Gastrocnemius medialis (tissue), 4 donors: ENCODE results near the gene NCR3LG1. TPM values are rescaled to one million over a fixed set of nuclear protein-coding genes. Genes with fewer than 3 reads are reported as not detected.

Experiments
- ATAC-seq, 2 donors: fragments of 150-250 bp; one replicate each; pipeline ENCODE4 v1.9.1; 2016
- DNase-seq, 2 donors: peaks; one replicate each; pipeline ENCODE4 v3.0.0-alpha.2; 2019
- H3K27ac ChIP-seq, 4 donors: fragments of 200-600 bp; sonication (generic); 1 replicate in 1 of 4; 2 replicates in 3 of 4; pipeline ENCODE4 v1.5.1; 2016 to 2018; ENCODE audit warnings: mild to moderate bottlenecking in 2 of 4, moderate library complexity in 1 of 4
- H3K27me3 ChIP-seq, 3 donors: fragments of 200-600 bp; sonication (generic) in 2 of 3; 1 replicate in 1 of 3; 2 replicates in 2 of 3; pipeline versions ENCODE4 v1.5.1 to v1.6.0; 2016 to 2019; ENCODE audit warnings: mild to moderate bottlenecking in 1 of 3, moderate library complexity in 1 of 3
- H3K36me3 ChIP-seq, 2 donors: fragments of 200-600 bp; sonication (generic) in 1 of 2; one replicate each; pipeline ENCODE4 v1.5.1; 2017 to 2018
- H3K4me1 ChIP-seq, 2 donors: fragments of 200-600 bp; sonication (generic) in 1 of 2; one replicate each; pipeline ENCODE4 v1.5.1; 2016 to 2017; ENCODE audit warnings: mild to moderate bottlenecking in 2 of 2
- H3K4me3 ChIP-seq, 4 donors: fragments of 200-600 bp; sonication (generic) in 3 of 4; 1 replicate in 1 of 4; 2 replicates in 3 of 4; pipeline ENCODE4 v1.5.1; 2016 to 2019; ENCODE audit warnings: mild to moderate bottlenecking in 2 of 4
- H3K9me3 ChIP-seq, 3 donors: fragments of 200-600 bp; sonication (generic) in 2 of 3; 1 replicate in 1 of 3; 2 replicates in 2 of 3; pipeline ENCODE4 v1.5.1; 2016 to 2019
- CTCF ChIP-seq, 5 experiments: fragments of 450-650 bp in 3 of 5; fragments of 200-600 bp in 2 of 5; sonication (generic) in 2 of 5; IDR thresholded peaks in 4 of 5; conservative IDR thresholded peaks in 1 of 5; 1 replicate in 4 of 5; 2 replicates in 1 of 5; pipeline ENCODE4 v1.5.1; 2016 to 2019; ENCODE audit warnings: antibody characterized with exemption in 5 of 5, mild to moderate bottlenecking in 3 of 5, moderate library complexity in 3 of 5
- POLR2A ChIP-seq, 2 donors: fragments of 450-650 bp; IDR thresholded peaks; one replicate each; pipeline ENCODE4 v1.6.1; 2017; ENCODE audit warnings: antibody characterized with exemption in 2 of 2, mild to moderate bottlenecking in 2 of 2, moderate library complexity in 2 of 2
- in situ Hi-C, 4 donors: fragments of 200-750 bp; cut with MboI; loops; one replicate each; pipeline versions ENCODE4 v1.15.0 to v1.8.0; 2017; ENCODE audit warnings: low sequenced_read_pairs in 4 of 4
- intact Hi-C: fragments of 100-400 bp; cut with DNase I; formaldehyde crosslinking; loops from one replicate; pipeline ENCODE4 v1.15.1; 2023; ENCODE audit warnings: low total_unique reads
- total RNA-seq, 4 donors: library from RNA; depleted of rRNA; stranded (reverse); fragments of >200 nt; gene quantifications; one replicate each; pipeline versions ENCODE4 v1.1.0 to v1.2.3, GENCODE V29; 2016

NCR3LG1 gene
- total RNA-seq, 4 donors from 2014 or later, result 0.07 to 0.95 (median 0.38) TPM

GRCh38 chr11:17381156-17381555, 29.6 kb downstream of the NCR3LG1 start:
- no peak for TF ChIP-seq POLR2A (IDR thresholded peaks at IDR 0.05)
- TF ChIP-seq CTCF (IDR thresholded peaks at IDR 0.05 in 4 of 5, conservative IDR thresholded peaks at IDR 0.05 in 1 of 5), result no peak
- Histone ChIP-seq H3K4me3 (no peak overlapping the region), H3K9me3 (no peaks in the 10 kb centered on the region), H3K36me3 (peaks cover 0 to 4% of the 10 kb centered on the region in 2 donors), H3K4me1 (peaks cover 29 to 47% of the 10 kb centered on the region in 2 donors), H3K27me3 (no peaks in the 10 kb centered on the region), H3K27ac (peak overlapping the region in 3 of 4 donors; percentile 19 to 90 (median 35))
- intact Hi-C loops (loop anchor here (10.0 kb wide), 1 partner anchor 304 kb away; no protein-coding TSS in a partner anchor), in situ Hi-C loops (loop anchor here (5.0 to 25.0 kb wide), 5 partner anchors 94 to 331 kb away; partner anchors contain the start of genes ABCC8 (in 1 of the 4) and MYOD1 (in 1 of the 4))
- no peak for ATAC-seq
- DNase-seq, result no peak

GRCh38 chr11:17382046-17382728, 30.6 kb downstream of the NCR3LG1 start:
- in situ Hi-C loops (loop anchor here (5.0 to 25.0 kb wide), 5 partner anchors 93 to 330 kb away; partner anchors contain the start of genes ABCC8 (in 1 of the 4) and MYOD1 (in 1 of the 4)), intact Hi-C loops (loop anchor here (10.0 kb wide), 1 partner anchor 303 kb away; no protein-coding TSS in a partner anchor)
- Histone ChIP-seq H3K27me3 (no peaks in the 10 kb centered on the region), H3K4me3 (no peak overlapping the region), H3K9me3 (no peaks in the 10 kb centered on the region), H3K36me3 (peaks cover 0 to 9% of the 10 kb centered on the region in 2 donors), H3K27ac (peak overlapping the region; percentile 39 to 98 (median 94)), H3K4me1 (peaks cover 34 to 53% of the 10 kb centered on the region in 2 donors)
- ATAC-seq (no peak), DNase-seq (peak in 1 of 2 donors; percentile 9)
- no peak for TF ChIP-seq POLR2A (IDR thresholded peaks at IDR 0.05)
- no peak for TF ChIP-seq CTCF (IDR thresholded peaks at IDR 0.05 in 4 of 5, conservative IDR thresholded peaks at IDR 0.05 in 1 of 5)

GRCh38 chr11:17383461-17383860, 31.9 kb downstream of the NCR3LG1 start:
- ATAC-seq (no peak), DNase-seq (no peak)
- peaks cover 45 to 47% of the 10 kb centered on the region in 2 donors for H3K4me1 ChIP-seq
- no peak overlapping the region for H3K4me3 ChIP-seq
- peak overlapping the region; percentile 90 to 98 (median 97) for H3K27ac ChIP-seq
- peaks cover 0 to 12% of the 10 kb centered on the region in 2 donors for H3K36me3 ChIP-seq
- no peaks in the 10 kb centered on the region for H3K27me3 ChIP-seq
- in situ Hi-C loops, result loop anchor here (5.0 to 25.0 kb wide), 5 partner anchors 91 to 329 kb away; partner anchors contain the start of genes ABCC8 (in 1 of the 4) and MYOD1 (in 1 of the 4)
- TF ChIP-seq POLR2A (IDR thresholded peaks at IDR 0.05) (no peak), CTCF (IDR thresholded peaks at IDR 0.05 in 4 of 5, conservative IDR thresholded peaks at IDR 0.05 in 1 of 5) (no peak)
- intact Hi-C loops, result loop anchor here (10.0 kb wide), 1 partner anchor 301 kb away; no protein-coding TSS in a partner anchor
- no peaks in the 10 kb centered on the region for H3K9me3 ChIP-seq

- H3K27me3 ChIP-seq, result no peaks in the 10 kb centered on the region
- peaks cover 0 to 8% of the 10 kb centered on the region in 2 donors for H3K36me3 ChIP-seq
- H3K4me1 ChIP-seq, result peaks cover 45% of the 10 kb centered on the region in 2 donors
- H3K27ac ChIP-seq, result peak overlapping the region; percentile 90 to 98 (median 97)
- peak; percentile 71 to 88 for DNase-seq
- intact Hi-C loops (loop anchor here (1.0 to 10.0 kb wide), 4 partner anchors 30 to 301 kb away; no protein-coding TSS in a partner anchor), in situ Hi-C loops (loop anchor here (5.0 to 25.0 kb wide), 5 partner anchors 91 to 328 kb away; partner anchors contain the start of genes ABCC8 (in 1 of the 4) and MYOD1 (in 1 of the 4))
- H3K4me3 ChIP-seq, result peak overlapping the region in 3 of 4 donors; percentile 55 to 72 (median 68)
- TF ChIP-seq POLR2A (IDR thresholded peaks at IDR 0.05), result no peak
- TF ChIP-seq CTCF (IDR thresholded peaks at IDR 0.05 in 4 of 5, conservative IDR thresholded peaks at IDR 0.05 in 1 of 5), result peak; percentile 92 to 97 (median 94)
- peak; percentile 35 to 45 for ATAC-seq
- no peaks in the 10 kb centered on the region for H3K9me3 ChIP-seq
Measured at GRCh38 chr11:17384002-17384511, 32.5 kb downstream of the NCR3LG1 start.
